NB4 (cell line): ENCODE measurements around the gene KRT75.

Source experiments
- DNase-seq: peaks from one replicate; pipeline ENCODE4 v3.0.0; 2010; ENCODE audit warnings: low read depth
- H3K4me3 ChIP-seq: one replicate; pipeline ENCODE4 v1.5.1; 2011; ENCODE audit warnings: mild to moderate bottlenecking, low read depth, low read length, moderate library complexity
- MYC ChIP-seq: IDR thresholded peaks from 2 replicates; pipeline ENCODE4 v1.6.1; 2011; ENCODE audit warnings: low read depth, low read length
- POLR2A ChIP-seq: IDR thresholded peaks from 2 replicates; pipeline ENCODE4 v1.6.1; 2011; ENCODE audit warnings: mild to moderate bottlenecking; ENCODE audit not compliant: insufficient read length; ENCODE audit errors: extremely low read depth
- TF ChIP-seq, protein P1 (sequence below): IDR thresholded peaks from one replicate; pipeline ENCODE4 v1.5.1; 2012; ENCODE audit warnings: low read depth, low read length
- TF ChIP-seq, protein P2 (sequence below): IDR thresholded peaks from 2 replicates; pipeline ENCODE4 v1.6.1; 2011; ENCODE audit warnings: low read depth, low read length

The KRT75 gene

DNA sequence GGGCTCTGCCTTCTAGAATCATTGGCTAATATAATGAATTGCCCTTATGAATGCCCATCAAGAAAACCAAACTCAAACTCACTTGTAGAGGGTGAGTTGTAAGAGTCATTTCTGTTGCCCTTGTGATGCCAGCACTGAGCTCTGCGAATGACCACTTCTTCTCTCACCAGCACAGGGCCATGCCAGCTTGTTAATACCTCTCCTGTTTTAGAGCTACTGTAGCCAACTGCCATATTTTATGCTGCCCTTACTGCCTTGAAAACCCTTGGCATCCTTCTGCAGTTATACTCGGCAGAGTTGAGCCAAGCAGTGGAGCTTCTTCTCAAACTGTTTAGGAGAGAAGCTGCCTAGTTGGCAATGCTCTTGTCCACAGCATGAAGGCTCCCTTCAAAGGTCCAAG lies 8.1 kb downstream of the KRT75 start:
- DNase-seq, result no peak
- no peak overlapping the region for H3K4me3 ChIP-seq
- TF ChIP-seq, protein P1, sequence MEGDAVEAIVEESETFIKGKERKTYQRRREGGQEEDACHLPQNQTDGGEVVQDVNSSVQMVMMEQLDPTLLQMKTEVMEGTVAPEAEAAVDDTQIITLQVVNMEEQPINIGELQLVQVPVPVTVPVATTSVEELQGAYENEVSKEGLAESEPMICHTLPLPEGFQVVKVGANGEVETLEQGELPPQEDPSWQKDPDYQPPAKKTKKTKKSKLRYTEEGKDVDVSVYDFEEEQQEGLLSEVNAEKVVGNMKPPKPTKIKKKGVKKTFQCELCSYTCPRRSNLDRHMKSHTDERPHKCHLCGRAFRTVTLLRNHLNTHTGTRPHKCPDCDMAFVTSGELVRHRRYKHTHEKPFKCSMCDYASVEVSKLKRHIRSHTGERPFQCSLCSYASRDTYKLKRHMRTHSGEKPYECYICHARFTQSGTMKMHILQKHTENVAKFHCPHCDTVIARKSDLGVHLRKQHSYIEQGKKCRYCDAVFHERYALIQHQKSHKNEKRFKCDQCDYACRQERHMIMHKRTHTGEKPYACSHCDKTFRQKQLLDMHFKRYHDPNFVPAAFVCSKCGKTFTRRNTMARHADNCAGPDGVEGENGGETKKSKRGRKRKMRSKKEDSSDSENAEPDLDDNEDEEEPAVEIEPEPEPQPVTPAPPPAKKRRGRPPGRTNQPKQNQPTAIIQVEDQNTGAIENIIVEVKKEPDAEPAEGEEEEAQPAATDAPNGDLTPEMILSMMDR, result no peak
- TF ChIP-seq MYC (no peak), POLR2A (no peak)
- TF ChIP-seq, protein P2, sequence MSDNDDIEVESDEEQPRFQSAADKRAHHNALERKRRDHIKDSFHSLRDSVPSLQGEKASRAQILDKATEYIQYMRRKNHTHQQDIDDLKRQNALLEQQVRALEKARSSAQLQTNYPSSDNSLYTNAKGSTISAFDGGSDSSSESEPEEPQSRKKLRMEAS, result no peak

DNA sequence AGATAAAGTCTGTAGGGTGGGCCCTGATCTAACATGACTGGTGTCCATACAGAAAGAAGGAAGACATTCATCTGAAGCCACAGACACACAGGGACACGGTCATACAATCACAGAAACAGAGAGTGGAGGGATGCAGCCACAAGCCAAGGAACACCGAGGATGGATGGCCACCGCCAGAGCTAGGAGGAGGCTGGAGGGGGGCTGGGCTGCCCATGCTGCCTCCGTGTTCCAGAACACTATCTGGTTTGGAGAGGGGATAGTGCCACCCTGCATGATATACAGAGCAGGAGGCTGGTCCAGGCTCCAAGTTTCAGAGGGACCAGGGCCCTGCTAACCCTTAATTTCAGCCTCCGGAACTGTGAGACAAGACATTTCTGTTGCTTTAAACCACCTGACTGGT lies 8.7 kb downstream of the KRT75 start:
- no peak overlapping the region for H3K4me3 ChIP-seq
- DNase-seq, result no peak
- no peak for TF ChIP-seq POLR2A
- TF ChIP-seq, protein P2, result no peak
- TF ChIP-seq, protein P1, result no peak
- no peak for TF ChIP-seq MYC

DNA sequence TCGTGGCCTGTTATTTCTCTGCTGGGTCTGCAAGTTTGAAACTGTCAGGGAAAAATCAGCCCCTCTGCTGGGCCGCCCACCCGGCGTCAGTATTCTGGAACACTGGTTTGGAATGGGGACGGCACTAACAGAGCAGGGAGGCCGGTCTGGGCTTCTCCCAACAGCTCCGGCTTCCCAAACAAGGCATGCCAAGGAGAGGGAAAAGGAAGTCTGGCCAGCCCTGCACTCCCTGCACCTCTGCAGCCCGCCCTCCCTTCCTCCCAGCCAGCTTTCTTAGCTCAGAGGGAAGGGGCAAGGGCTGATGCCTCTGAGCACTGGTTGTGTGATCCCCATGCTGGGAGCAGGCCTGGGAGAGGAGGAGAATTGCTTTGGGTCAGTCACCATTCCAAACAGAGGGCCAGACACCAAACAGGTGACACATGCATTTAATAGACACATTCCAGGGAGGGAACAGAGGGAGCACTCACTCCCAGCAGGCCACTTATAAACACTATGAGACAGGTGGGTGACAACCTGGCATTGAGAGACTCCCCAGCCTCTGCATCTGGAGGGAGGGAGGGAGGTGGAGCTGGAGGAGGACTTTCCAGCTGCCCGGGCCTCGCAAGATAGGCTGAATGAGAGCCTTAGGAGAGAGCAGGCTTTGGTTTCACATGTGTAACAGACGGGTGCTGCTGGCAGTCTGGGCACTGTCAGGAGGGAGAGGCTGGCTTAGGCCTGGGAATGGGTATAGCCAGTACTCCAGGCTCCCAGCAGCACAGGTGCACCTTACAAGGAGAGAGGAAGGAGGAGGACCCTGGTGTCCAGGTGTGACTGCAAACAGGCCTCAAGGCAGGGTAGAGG lies 10.3 kb downstream of the KRT75 start:
- DNase-seq, result no peak
- no peak overlapping the region for H3K4me3 ChIP-seq
- TF ChIP-seq MYC (no peak), POLR2A (no peak)
- TF ChIP-seq, protein P1, result no peak
- TF ChIP-seq, protein P2, result no peak

DNA sequence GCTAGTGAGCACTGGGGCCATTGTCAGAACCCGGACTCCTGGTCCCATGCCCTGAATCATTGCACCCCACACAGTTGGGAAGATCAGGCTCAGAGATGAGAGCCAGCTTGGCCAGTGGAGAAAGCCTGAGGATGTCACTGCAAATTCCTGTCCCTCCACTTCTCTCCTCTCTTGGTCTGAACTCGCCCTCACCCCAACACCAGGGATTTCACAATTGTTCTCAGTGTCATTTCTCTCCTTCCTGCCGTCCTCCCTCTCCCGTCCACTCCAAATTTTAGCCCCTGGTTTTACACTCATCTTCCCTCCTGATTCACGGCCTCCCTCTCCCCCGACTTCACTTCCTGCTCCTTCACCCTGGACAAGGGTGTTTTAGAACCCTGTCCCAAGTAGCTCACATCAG lies 11.1 kb downstream of the KRT75 start:
- DNase-seq, result no peak
- TF ChIP-seq MYC, result no peak
- TF ChIP-seq POLR2A, result no peak
- TF ChIP-seq, protein P2, result no peak
- TF ChIP-seq, protein P1, result no peak
- no peak overlapping the region for H3K4me3 ChIP-seq

DNA sequence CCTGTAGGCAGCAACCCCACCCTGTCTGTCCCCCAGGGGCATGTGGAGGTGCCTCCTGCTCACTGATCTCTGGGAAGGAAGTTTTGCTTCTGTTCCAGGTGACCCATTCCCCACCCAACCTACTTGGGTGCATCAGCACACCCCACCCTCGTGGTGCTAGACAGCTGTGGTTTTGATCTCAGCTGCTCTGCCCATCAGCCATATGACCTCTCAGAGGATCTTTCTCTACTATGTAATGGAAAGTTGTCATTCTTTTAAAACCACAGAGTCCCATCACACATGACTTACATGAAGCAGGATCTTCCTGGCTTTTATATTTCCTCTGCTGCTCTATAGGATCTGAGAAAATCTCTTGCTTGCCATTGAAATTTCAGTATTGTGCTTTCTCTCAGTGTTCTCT lies 14.5 kb downstream of the KRT75 start:
- no peak overlapping the region for H3K4me3 ChIP-seq
- no peak for TF ChIP-seq MYC
- TF ChIP-seq, protein P2, result no peak
- TF ChIP-seq, protein P1, result no peak
- TF ChIP-seq POLR2A, result no peak
- DNase-seq, result no peak
